Mucosa of descending colon (tissue), 3 donors: ENCODE data around the gene SLC24A4. TPM values are rescaled to one million over a fixed set of nuclear protein-coding genes. Genes with fewer than 3 reads are reported as not detected.

ENCODE experiments used
- ATAC-seq: fragments of 200-7000 bp; cut with Tn5 transposase; one replicate; pipeline ENCODE4 v1.9.1; 2020; ENCODE audit warnings: mild to moderate bottlenecking, moderate library complexity
- DNase-seq, 3 donors: peaks; one replicate each; pipeline ENCODE4 v3.0.0-alpha.2; 2020
- H3K36me3 ChIP-seq: fragments of 200-600 bp; one replicate; pipeline ENCODE4 v1.8.0; 2021; ENCODE audit warnings: low read depth, mild to moderate bottlenecking
- H3K4me1 ChIP-seq: fragments of 200-600 bp; one replicate; pipeline ENCODE4 v1.8.0; 2021; ENCODE audit warnings: low read depth, mild to moderate bottlenecking
- H3K4me3 ChIP-seq: fragments of 200-600 bp; one replicate; pipeline ENCODE4 v1.8.0; 2021; ENCODE audit warnings: mild to moderate bottlenecking
- H3K9me3 ChIP-seq: fragments of 200-600 bp; one replicate; pipeline ENCODE4 v1.8.0; 2021; ENCODE audit warnings: mild to moderate bottlenecking
- intact Hi-C, 2 donors: fragments of 100-400 bp; cut with DNase I in 1 of 2; cut with micrococcal nuclease in 1 of 2; formaldehyde crosslinking; loops; one replicate each; pipeline versions ENCODE4 v1.11.0 to v1.11.1; 2022; cut with DNase I, micrococcal nuclease
- total RNA-seq, 3 donors: library from RNA; stranded (reverse); fragmentation: NEBNext Ultra II Directional in 2 of 3; extraction: Animal tissue kit (Norgen Biotek cat#: 25700) in 2 of 3; gene quantifications; one replicate each; pipeline versions ENCODE4 v1.2.1 to v1.2.4, GENCODE V29; 2021 to 2023
- TF ChIP-seq, protein P1 (sequence below): fragments of 200-600 bp; IDR thresholded peaks from one replicate; pipeline ENCODE4 v1.8.0; 2022; ENCODE audit warnings: antibody characterized with exemption, mild to moderate bottlenecking
- donor health status: DM: no; HTN: no; CAD: no; lungs with moderate emphysema.
- donor health status: DM: no; HTN: no; CAD: no.
- donor health status: DM: no; HTN: yes; CAD: no.

Gene SLC24A4
- total RNA-seq, 3 donors from 2014 or later, result 0.14 to 0.63 (median 0.27) TPM

DNA sequence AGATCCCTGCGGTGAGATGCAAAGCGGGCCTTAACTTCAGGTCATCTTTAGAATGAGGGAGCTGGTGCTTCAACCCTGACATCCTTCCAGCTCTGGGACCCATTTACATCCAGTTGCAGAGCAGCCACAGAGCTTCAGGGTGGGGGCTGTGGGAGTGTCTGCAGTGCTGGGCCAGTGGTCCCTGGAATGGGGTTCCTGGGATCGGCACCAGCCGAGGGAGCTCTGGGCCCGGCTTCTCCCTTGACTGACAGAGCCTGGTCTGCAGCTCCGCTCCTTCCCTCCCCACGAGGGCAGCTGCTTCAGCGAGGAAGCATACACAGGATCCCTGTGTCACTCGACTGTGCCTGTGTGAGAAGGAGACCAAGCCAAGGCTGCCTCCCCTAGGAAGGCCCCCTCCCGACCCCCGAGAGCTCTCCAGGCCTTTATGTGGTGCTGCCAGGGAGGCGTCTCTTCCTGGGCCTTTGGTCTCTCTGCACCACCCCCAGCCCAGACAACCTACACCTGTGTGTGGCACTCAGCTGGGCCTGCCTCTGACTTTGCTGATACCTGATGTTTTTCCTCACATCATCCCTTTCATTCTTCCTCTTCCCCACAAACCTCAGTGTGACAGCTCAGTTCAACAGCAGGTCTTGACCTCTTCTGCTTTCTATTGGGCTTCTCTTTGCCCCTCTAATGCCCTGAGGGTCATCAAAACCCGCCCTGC lies 142.5 kb downstream of the SLC24A4 start:
- Histone ChIP-seq H3K36me3 (no peaks in the 10 kb centered on the region), H3K4me1 (peaks cover 6% of the 10 kb centered on the region), H3K4me3 (no peak overlapping the region), H3K9me3 (peaks cover 7% of the 10 kb centered on the region)
- TF ChIP-seq, protein P1, sequence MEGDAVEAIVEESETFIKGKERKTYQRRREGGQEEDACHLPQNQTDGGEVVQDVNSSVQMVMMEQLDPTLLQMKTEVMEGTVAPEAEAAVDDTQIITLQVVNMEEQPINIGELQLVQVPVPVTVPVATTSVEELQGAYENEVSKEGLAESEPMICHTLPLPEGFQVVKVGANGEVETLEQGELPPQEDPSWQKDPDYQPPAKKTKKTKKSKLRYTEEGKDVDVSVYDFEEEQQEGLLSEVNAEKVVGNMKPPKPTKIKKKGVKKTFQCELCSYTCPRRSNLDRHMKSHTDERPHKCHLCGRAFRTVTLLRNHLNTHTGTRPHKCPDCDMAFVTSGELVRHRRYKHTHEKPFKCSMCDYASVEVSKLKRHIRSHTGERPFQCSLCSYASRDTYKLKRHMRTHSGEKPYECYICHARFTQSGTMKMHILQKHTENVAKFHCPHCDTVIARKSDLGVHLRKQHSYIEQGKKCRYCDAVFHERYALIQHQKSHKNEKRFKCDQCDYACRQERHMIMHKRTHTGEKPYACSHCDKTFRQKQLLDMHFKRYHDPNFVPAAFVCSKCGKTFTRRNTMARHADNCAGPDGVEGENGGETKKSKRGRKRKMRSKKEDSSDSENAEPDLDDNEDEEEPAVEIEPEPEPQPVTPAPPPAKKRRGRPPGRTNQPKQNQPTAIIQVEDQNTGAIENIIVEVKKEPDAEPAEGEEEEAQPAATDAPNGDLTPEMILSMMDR, result no peak
- intact Hi-C loops, result no loop called here
- peak; percentile 8 for ATAC-seq
- DNase-seq, result no peak

DNA sequence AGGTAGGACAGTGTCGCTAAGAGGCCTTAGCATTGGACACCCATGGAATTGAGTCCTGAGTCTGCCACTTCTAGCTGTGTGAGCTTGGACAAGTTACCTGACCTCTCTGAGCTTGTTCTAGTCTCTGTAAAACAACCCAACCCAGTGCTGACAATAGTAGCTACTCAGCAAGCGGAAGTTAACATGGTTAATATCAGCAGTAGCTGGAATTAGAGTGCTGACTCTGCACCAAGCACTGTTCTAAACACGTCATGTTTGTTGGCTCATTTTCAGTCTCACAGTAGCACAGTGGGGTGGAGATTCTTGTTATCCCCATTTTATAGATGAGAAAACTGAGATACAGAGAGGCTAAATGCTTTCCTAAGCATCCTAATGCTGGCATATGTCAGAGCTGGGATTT lies 143.1 kb downstream of the SLC24A4 start:
- TF ChIP-seq, protein P1, result no peak
- ATAC-seq, result peak; percentile 48
- Histone ChIP-seq H3K4me3 (no peak overlapping the region), H3K4me1 (peaks cover under 1% of the 10 kb centered on the region), H3K9me3 (peaks cover 7% of the 10 kb centered on the region), H3K36me3 (no peaks in the 10 kb centered on the region)
- DNase-seq, result no peak
- intact Hi-C loops, result no loop called here

- no peaks in the 10 kb centered on the region for H3K4me1 ChIP-seq
- TF ChIP-seq, protein P1, result no peak
- H3K9me3 ChIP-seq, result peaks cover 7% of the 10 kb centered on the region
- DNase-seq (no peak), ATAC-seq (no peak)
- H3K4me3 ChIP-seq, result no peak overlapping the region
- no peaks in the 10 kb centered on the region for H3K36me3 ChIP-seq
- intact Hi-C loops, result no loop called here
Observed at GRCh38 chr14:92469515-92469914, 146.6 kb downstream of the SLC24A4 start.

- Histone ChIP-seq H3K4me3 (no peak overlapping the region), H3K4me1 (no peaks in the 10 kb centered on the region), H3K36me3 (no peaks in the 10 kb centered on the region), H3K9me3 (peaks cover 7% of the 10 kb centered on the region)
- DNase-seq, result no peak
- ATAC-seq, result no peak
- TF ChIP-seq, protein P1, result no peak
- intact Hi-C loops, result no loop called here
Observed at GRCh38 chr14:92470215-92470614, 147.2 kb downstream of the SLC24A4 start.

- no peaks in the 10 kb centered on the region for H3K36me3 ChIP-seq
- H3K4me1 ChIP-seq, result no peaks in the 10 kb centered on the region
- intact Hi-C loops, result no loop called here
- H3K9me3 ChIP-seq, result peaks cover 7% of the 10 kb centered on the region
- H3K4me3 ChIP-seq, result no peak overlapping the region
- DNase-seq (no peak), ATAC-seq (no peak)
- TF ChIP-seq, protein P1, result no peak
Observed at GRCh38 chr14:92470811-92471210, 147.8 kb downstream of the SLC24A4 start.
